Activated CD8-positive, alpha-beta memory T cell treated with anti-CD3 and anti-CD28 coated beads, Interleukin-2, amount 50 U/mL, for 24 hours (primary cell): ENCODE measurements around the gene GTF2A1.

ENCODE experiments used
- DNase-seq: peaks from one replicate; pipeline ENCODE4 v3.0.0-alpha.2; 2020; ENCODE audit errors: extremely low read depth

The GTF2A1 gene

GRCh38 chr14:81137316-81137715, 83.4 kb downstream of the GTF2A1 start:
- no peak for DNase-seq

GRCh38 chr14:81133400-81133799, 87.4 kb downstream of the GTF2A1 start:
- DNase-seq = no peak

GRCh38 chr14:81132468-81132867, 88.3 kb downstream of the GTF2A1 start:
- DNase-seq = no peak

- DNase-seq = no peak
Observed at GRCh38 chr14:81129242-81129641, 91.5 kb downstream of the GTF2A1 start.

- DNase-seq = no peak
Observed at GRCh38 chr14:81127785-81128184, 93.0 kb downstream of the GTF2A1 start.

GRCh38 chr14:81125536-81125935, 95.2 kb downstream of the GTF2A1 start:
- no peak for DNase-seq
